HT-29 (cell line): ENCODE measurements around the gene COL4A4. TPM values are rescaled to one million over a fixed set of nuclear protein-coding genes. Genes with fewer than 3 reads are reported as not detected.
A peak's percentile ranks its signal among the peaks of the same experiment; 100 is the strongest.

Experiments
- DNase-seq: peaks from one replicate; pipeline ENCODE4 v3.0.0-alpha.2; 2015; ENCODE audit warnings: low spot score
- total RNA-seq: library from RNA; depleted of rRNA; stranded (reverse); fragments of >200 nt; shearing (Covaris generic); gene quantifications from 2 replicates; pipeline ENCODE4 v1.2.3, GENCODE V29; 2014

The COL4A4 gene
- total RNA-seq, 1 experiment from 2014 or later = not detected

DNA sequence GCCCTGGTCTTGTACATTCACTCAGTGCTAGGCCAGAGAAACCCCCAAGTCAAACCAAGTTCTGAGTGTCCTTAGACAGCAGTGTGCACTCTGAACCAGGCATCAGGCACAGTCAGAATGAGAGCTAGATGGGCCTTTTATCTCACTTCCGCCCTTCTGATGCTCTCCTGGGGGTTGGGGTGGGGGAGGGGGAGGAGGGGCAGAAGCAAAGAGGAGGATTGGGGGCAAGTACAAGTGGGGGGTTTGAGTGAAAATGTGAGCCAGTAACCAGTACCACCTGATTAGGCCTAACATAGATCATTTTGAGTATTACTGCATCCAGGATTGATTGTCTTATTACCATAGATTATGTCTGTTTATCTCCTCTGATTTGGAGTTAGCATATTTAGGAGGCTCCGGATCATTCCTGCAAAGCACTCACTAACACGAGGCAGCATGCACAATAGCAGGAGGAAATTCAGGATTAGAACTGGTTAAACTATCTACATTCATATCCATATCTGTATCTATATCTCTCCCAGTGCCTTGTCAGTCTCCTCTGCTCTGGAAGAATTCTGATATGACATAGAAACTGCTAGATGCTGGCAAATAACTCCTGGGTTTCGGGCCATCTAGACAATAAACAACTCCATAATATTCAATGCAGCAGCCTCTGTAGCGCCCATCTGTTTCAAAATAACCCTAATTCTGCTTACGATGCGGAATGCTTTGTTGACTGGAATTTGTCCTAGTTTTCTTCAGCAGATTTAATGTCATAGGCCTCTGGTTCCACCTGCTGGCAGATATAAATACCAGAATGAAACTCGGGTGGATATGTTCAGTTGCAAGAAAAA is 179.0 kb downstream of the COL4A4 start:
- DNase-seq = peak; percentile 79

DNA sequence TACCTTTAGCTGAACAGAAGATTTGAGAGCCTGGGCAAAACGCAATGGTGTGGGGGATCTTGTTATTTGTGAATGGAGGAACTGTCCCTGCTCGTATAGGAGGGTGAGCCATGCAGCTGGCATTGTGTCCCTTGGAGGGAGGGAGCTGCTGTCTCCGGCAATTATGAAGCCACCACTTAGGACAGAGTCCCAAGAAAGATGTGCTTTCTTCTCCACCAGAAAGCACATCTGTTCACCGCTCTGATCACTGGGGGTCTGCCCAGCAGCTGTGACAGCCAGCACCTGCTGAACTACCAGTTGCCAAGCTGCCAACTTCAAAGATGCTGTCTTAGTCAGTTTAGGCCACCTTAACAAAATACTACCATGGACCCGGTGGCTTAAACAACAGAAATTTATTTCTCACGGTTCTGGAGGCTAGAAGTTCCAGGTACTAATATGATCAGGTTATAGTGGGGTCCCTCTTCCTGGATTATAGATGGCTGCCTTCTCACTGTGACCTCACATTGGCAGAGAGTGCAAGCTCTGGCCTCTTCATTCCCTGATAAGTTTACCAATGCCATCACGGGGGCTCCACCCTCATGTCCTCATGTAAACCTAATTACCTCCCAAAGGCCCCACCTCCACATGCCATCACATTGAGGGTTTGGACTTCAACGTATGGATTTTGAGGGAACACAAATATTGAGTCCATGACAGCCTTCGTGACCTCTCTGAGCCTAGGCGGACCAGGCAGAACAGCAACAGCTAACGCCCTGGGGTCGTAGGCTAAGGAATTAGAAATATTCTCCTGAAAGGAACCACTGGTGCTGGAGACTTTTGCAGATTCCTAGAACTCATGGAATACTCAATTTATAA is 179.9 kb downstream of the COL4A4 start:
- no peak for DNase-seq

- peak; percentile 28 for DNase-seq
Observed at GRCh38 chr2:226981791-226982326, 182.1 kb downstream of the COL4A4 start.

- DNase-seq = no peak
Observed at GRCh38 chr2:226979004-226979403, 185.0 kb downstream of the COL4A4 start.

DNA sequence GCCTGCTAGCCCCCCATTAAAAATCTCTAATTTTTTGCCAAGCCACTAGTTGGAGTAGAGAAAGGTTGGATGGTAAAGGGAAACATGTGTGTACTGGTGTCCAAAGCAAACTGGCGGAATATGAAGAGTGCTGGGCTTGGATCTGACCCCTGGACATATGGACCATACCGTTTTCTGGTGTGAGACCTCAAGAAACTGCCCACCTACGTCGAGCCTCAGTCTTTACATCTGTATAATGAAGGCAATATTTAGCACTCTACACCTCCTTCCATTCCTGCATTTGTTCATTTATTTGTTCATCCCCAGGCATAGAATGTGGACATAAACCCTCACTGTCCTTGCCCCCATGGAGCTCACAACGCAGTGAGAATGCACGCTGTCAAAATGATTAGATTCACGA is 185.7 kb downstream of the COL4A4 start:
- no peak for DNase-seq

GRCh38 chr2:226977775-226978190 is 186.2 kb downstream of the COL4A4 start:
- DNase-seq = peak; percentile 62

- no peak for DNase-seq
Observed at GRCh38 chr2:226973816-226974215, 190.2 kb downstream of the COL4A4 start.

DNA sequence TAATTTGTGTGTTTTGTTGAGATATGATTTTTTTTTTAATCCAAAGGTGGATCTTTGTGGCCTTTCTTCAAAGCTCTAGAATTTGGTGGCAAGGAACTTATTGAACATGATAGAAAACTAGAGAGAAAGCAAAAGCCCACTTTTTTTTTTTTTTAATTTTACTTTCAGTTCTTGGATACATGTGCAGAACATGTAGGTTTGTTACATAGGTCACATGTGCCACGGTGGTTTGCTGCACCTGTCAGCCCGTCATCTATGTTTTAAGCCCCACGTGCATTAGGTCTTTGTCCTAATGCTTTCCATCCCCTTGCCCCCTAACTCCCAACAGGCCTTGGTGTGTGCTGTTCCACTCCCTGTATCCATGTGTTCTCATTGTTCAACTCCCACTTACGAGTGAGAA is 192.2 kb downstream of the COL4A4 start:
- DNase-seq = no peak

- DNase-seq = no peak
Observed at GRCh38 chr2:226971084-226971483, 192.9 kb downstream of the COL4A4 start.

DNA sequence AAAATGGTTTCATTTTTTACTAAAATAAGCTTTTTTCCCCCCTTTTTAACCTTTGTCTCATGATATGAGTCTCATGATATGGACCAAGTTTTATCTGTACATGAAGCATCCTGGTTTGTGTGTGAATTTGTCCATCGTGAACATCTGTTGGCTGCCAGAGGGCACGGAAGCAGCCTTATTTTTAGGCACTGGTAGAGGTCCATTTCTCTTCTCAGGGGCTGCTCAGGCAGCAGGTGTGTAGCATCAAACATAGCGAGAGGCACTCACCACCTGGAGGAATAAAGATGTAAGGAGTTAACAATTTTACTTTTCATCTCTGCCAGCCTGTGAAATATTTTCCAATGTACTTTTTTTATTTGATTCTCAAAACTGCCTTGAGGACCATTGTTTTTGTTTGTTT is 193.6 kb downstream of the COL4A4 start:
- no peak for DNase-seq

DNA sequence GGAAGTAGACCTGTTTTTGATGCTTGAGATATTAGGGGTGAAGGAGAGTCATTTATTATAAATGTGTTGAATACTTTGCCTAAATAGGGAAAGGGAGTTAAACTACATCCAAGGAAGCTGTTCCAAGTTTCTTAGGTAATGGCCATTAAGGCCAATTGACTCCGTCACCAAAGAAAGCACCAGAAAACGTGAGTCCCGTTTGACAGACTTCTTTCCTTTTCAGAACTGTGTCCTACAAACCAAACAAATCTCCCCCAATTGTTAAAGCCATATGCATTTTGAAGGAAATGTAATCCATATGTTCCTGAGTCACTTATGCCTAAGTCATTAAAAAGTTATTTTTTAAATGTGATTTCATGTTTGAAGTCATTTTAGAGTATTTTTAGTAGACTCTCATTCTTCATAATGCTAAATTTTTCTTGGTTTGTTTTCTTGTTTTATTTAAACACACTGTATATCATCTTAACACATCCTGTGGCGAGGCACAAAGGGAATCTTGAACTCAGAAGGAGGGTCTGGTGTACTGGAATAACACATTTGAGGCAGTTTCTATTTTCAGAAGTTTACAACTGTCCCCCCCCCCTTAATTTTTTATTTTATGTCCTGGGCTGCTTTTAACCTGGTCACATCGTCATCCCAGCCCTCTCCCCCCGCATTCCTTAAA is 194.5 kb downstream of the COL4A4 start:
- DNase-seq = no peak

DNA sequence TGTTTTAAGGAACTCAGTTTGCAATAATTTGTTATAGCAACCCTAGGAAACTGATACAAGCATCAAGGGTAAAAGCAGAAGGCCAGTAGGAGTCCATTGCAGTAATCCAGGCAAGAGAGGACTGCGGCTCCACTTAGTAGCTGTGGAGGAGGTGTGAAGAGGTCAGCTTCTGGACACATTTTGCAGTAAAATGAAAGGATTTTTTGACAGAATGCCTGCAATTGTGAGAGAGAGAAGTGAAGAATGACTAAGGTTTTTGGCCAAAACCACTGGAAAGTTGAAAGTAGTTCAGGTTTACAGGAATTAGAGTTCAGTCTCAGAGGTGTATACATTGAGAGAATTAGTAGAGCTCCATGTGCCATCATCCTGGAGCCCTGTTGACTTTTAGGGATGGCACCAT is 198.6 kb downstream of the COL4A4 start:
- DNase-seq = no peak

DNA sequence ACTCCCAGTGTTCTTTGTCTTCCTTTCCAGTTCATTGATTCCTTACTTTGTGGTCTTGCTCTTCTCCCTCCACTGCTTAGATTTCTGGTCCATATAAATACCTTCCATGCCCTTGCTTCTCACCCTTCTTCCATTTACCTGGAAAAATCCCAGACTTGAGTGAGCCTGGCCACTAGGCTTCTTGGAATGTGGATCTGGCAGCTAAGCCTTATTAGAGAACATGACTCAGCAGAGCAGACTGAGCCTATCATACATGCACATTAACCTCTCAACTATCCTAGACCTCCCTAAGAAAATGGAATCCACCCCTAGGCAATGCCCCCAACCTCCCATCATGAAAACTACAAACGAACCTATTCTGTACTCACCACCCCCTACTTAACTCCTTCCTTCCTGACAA is 200.5 kb downstream of the COL4A4 start:
- no peak for DNase-seq

GRCh38 chr2:226962176-226962773 is 201.7 kb downstream of the COL4A4 start:
- DNase-seq = no peak

- no peak for DNase-seq
Observed at GRCh38 chr2:226959418-226959817, 204.6 kb downstream of the COL4A4 start.

DNA sequence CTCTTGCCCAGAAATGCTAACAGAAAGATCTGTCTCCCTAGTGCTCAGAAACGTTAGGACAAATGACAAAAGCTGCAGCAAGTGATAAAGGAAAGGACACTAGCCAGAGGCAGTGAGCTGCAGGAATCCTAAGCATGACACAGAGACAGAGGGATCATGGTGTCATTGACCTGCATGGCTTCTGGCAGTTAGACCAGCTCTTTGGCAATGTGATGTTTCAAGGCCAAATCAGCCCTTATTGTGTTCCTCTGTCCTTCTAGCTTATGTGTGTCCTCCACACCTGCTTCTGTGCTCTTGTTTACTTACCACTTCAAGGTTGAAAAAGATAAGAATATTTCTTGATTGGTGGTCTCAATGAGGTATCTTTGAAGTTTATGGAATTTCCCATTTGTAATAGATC is 207.3 kb downstream of the COL4A4 start:
- DNase-seq = no peak

DNA sequence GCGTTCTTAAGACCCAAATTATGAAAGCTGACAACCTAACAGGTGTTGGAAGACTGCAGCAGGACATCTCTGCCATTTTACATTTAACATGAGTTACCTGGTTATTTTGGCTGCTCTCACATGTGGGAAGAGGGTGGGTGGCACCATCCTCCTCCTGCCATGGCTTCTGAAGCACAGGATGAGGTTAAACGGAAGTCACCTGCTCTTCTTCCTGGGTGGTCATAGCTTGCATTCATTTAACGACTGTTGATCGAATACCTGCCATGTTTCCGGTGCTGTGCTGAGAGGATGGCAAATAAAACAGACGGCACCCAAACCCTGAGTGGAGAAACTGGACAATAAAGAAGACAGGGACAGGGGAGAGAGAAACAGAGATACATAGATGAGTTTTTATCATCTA is 210.2 kb downstream of the COL4A4 start:
- DNase-seq = no peak

- DNase-seq = no peak
Observed at GRCh38 chr2:226953206-226953605, 210.8 kb downstream of the COL4A4 start.
